ENCODE data around the gene RCAN3.

RCAN3 gene

DNA sequence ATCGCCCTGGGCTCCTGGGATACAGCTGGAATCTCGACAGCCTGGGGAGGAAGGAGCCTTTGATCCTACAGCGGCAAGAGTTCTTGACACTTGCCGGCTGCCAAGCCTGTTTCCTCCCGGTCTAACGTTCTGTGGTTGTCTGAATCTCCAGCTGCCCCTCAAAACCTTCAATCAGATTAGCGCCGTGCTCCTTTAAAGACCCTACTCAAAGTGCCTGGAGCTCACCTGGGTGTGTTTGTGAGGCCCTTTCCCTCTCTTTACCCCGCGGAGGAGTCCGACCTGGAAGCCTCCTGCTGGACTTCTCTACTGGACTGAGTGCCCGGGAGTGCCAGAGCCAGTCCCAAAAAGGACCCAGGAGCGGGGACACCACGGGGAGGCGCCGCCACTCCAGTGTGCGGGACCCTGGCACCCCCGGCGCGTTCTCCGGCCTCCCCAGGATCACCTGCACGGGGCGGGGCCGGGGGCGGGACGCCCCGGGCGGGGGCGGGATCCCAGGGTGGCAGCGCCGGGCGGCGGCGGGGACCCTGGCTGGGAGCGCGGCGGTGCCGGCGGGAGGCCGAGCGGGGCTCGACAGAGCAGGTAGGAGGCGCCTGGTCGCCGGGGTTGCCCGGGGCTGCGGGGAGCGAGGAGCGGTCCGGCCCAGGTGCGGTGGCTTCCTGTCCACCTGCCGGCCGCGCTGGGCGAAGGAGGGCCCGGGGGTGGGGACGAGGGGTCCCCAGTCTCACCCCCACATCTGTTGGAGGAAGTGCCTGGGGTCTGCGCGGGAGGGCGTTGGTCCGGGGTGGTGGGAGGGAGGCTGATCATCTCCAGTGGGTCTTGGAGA lies 53.2 kb downstream of the RCAN3 start, which contains the start of gene NCMAP:
Gene NCMAP, plus strand, starts transcription at position 497 of the 823 bp plus-strand sequence. CDS start 39,344 bp downstream, outside the sequence.
- H3K27ac Mint-ChIP-seq = no peak within 1 kb of the TSS
- H3K27me3 Mint-ChIP-seq (ENCODE audit: low read depth) = peaks cover 51% of the 10 kb centered on the region
- H3K4me1 Mint-ChIP-seq (ENCODE audit: low read depth) = peaks cover 4% of the 10 kb centered on the region
- no peaks in the 10 kb centered on the region for H3K36me3 Mint-ChIP-seq (ENCODE audit: low read depth)
- H3K4me3 Mint-ChIP-seq = peak within 1 kb of the TSS; percentile 55
- no peaks in the 10 kb centered on the region for H3K9me3 Mint-ChIP-seq
- DNase-seq (ENCODE audit: low spot score) = no peak

DNA sequence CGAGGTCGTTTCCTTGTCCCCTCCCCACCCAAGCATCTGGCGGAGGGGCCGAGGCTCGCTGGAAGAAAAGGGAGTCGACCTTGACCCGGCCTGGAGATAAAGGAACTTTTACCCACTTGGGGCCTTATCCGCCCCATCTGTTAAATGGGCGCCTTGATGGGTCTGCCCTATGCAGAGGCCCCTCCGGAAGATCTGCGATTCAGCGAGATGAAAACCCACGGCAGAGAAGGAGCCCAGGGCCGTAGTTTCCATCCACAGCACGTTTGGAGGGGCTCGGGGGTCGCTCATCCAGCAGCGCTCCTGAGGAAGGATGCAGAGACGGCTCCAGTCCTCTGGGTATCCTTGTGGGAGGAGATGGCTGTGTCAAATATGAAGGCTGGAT lies 53.8 kb downstream of the RCAN3 start:
- peaks cover 47% of the 10 kb centered on the region for H3K27me3 Mint-ChIP-seq (ENCODE audit: low read depth)
- H3K9me3 Mint-ChIP-seq = no peaks in the 10 kb centered on the region
- H3K36me3 Mint-ChIP-seq (ENCODE audit: low read depth) = no peaks in the 10 kb centered on the region
- H3K27ac Mint-ChIP-seq = no peak overlapping the region
- no peak overlapping the region for H3K4me3 Mint-ChIP-seq
- peaks cover 4% of the 10 kb centered on the region for H3K4me1 Mint-ChIP-seq (ENCODE audit: low read depth)
- DNase-seq (ENCODE audit: low spot score) = no peak

DNA sequence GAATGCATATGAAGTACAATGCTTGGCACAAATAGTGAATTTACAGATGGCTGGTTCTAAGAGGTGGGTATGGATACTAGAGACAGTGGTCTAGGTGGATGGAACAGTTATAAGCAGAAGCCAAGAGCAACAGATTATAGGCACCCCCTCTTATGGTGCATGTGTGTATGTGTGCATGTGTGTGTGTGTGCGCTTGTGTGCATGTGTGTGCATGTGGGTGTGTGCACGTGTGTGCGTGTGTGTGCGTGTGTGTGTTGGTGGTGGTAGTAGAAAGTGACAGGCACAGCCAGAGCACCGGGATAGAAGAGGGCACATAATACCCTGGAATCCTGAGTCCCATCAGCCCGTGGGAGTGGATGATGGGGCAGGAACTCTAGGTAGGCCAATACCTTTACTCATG lies 54.6 kb downstream of the RCAN3 start:
- Mint-ChIP-seq H3K4me1 (ENCODE audit: low read depth) (peaks cover 4% of the 10 kb centered on the region), H3K4me3 (no peak overlapping the region), H3K9me3 (no peaks in the 10 kb centered on the region), H3K27ac (no peak overlapping the region), H3K27me3 (ENCODE audit: low read depth) (peaks cover 50% of the 10 kb centered on the region), H3K36me3 (ENCODE audit: low read depth) (no peaks in the 10 kb centered on the region)
- no peak for DNase-seq (ENCODE audit: low spot score)

- no peak overlapping the region for H3K4me3 Mint-ChIP-seq
- no peak overlapping the region for H3K27ac Mint-ChIP-seq
- peaks cover 4% of the 10 kb centered on the region for H3K4me1 Mint-ChIP-seq (ENCODE audit: low read depth)
These were observed 55.1 kb downstream of the RCAN3 start for GRCh38 chr1:24557711-24558131.

GRCh38 chr1:24558455-24558854 lies 55.8 kb downstream of the RCAN3 start:
- no peaks in the 10 kb centered on the region for H3K36me3 Mint-ChIP-seq (ENCODE audit: low read depth)
- H3K27ac Mint-ChIP-seq = no peak overlapping the region
- H3K4me1 Mint-ChIP-seq (ENCODE audit: low read depth) = peaks cover 4% of the 10 kb centered on the region
- H3K9me3 Mint-ChIP-seq = no peaks in the 10 kb centered on the region
- no peak for DNase-seq (ENCODE audit: low spot score)
- H3K27me3 Mint-ChIP-seq (ENCODE audit: low read depth) = peaks cover 53% of the 10 kb centered on the region
- no peak overlapping the region for H3K4me3 Mint-ChIP-seq

More at GRCh38 chr1:24557711-24558131, 55.1 kb downstream of the RCAN3 start:
- DNase-seq (ENCODE audit: low spot score) = no peak
- Mint-ChIP-seq H3K36me3 (ENCODE audit: low read depth) (no peaks in the 10 kb centered on the region), H3K27me3 (ENCODE audit: low read depth) (peaks cover 51% of the 10 kb centered on the region), H3K9me3 (no peaks in the 10 kb centered on the region)

DNA sequence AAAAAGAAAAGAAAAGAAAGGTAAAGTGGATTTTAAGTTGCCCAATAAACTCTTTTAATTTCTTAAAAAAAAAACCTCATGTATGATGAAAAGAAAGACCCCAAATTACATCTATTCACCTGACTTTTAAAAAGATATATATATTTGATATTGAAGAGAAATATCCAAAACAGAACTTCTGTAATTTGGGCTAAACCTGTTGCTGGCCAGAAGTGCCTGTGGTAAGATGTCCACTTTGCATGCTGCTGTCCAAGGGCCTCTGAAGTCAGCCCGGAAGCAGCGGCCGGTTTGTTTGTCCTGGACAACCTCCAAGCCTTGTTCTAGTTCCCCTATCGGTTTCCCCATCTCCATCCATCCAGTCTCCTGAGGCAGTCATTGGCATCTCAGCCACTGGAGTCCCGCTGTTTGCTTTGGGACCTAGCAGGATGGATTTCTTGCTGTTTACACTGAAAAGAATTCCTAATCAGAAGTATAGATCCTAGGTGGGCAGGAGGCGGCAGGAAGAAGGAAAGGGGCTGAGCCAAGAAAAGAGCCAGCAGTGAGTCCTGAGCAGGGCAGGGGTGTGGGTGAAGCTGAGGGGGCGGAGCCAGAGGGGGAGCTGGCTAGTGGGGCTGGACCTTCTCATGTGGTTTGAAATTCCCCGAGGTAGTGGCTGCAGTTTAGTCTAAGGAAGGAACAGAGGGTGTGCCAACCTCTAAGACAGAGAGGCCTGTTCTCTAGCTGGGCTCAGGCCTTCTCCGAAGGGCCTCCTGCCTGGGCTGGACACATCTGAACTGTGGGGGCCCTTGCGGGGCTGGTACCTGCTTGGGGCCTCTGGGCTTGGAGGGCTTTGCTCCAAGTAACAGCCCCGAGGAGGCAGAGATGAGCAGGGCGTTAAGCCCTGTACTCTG lies 56.5 kb downstream of the RCAN3 start:
- no peaks in the 10 kb centered on the region for H3K36me3 Mint-ChIP-seq (ENCODE audit: low read depth)
- no peak overlapping the region for H3K4me3 Mint-ChIP-seq
- no peak overlapping the region for H3K27ac Mint-ChIP-seq
- H3K4me1 Mint-ChIP-seq (ENCODE audit: low read depth) = peaks cover 4% of the 10 kb centered on the region
- no peaks in the 10 kb centered on the region for H3K9me3 Mint-ChIP-seq
- DNase-seq (ENCODE audit: low spot score) = no peak
- H3K27me3 Mint-ChIP-seq (ENCODE audit: low read depth) = peaks cover 54% of the 10 kb centered on the region

DNA sequence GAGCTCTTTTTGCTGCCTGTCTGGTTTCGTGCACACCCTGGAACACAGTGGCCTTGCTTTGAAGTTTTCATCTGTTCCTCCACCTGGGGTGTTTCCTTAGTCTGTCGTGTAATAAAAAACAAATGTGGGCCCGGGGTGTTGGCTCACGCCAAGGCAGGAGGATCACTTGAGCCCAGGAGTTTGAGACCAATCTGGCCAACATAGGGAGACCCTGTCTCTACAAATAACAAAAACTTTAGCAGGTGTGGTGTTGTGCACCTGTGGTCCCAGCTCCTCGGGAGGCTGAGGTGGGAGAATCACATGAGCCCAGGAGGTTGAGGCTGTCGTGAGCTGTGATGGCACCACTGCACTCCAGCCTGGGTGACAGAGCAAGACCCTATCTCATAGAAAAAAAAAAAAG lies 57.7 kb downstream of the RCAN3 start:
- DNase-seq (ENCODE audit: low spot score) = no peak
- Mint-ChIP-seq H3K27me3 (ENCODE audit: low read depth) (peaks cover 45% of the 10 kb centered on the region), H3K4me1 (ENCODE audit: low read depth) (peaks cover 3% of the 10 kb centered on the region), H3K4me3 (no peak overlapping the region), H3K9me3 (no peaks in the 10 kb centered on the region), H3K27ac (no peak overlapping the region), H3K36me3 (ENCODE audit: low read depth) (no peaks in the 10 kb centered on the region)

GRCh38 chr1:24562625-24563024 lies 60.0 kb downstream of the RCAN3 start:
- Mint-ChIP-seq H3K9me3 (no peaks in the 10 kb centered on the region), H3K27ac (no peak overlapping the region), H3K4me1 (ENCODE audit: low read depth) (peaks cover 3% of the 10 kb centered on the region), H3K36me3 (ENCODE audit: low read depth) (no peaks in the 10 kb centered on the region), H3K27me3 (ENCODE audit: low read depth) (peaks cover 28% of the 10 kb centered on the region), H3K4me3 (no peak overlapping the region)
- DNase-seq (ENCODE audit: low spot score) = no peak

DNA sequence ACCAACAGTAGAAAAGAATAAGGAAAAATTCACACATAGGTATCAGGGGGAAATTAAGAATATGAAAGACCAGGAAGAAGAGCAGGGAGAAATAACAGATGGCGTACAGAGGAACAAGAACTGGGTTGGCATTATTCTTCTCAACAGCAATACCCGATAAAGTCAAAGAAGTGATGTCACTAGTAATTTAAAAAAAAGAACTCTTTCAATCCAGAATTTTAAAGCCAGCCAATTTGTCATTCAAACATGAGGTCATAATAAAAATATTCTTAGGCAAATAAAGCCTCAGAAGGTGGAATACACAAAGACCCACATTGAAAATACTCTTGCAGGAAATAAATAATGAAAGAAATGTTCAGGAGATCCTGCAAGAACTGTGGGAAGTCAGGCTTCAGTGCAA lies 62.1 kb downstream of the RCAN3 start:
- Mint-ChIP-seq H3K36me3 (ENCODE audit: low read depth) (no peaks in the 10 kb centered on the region), H3K4me3 (no peak overlapping the region), H3K4me1 (ENCODE audit: low read depth) (peaks cover 3% of the 10 kb centered on the region), H3K27me3 (ENCODE audit: low read depth) (peaks cover 21% of the 10 kb centered on the region), H3K9me3 (no peaks in the 10 kb centered on the region), H3K27ac (no peak overlapping the region)
- no peak for DNase-seq (ENCODE audit: low spot score)

DNA sequence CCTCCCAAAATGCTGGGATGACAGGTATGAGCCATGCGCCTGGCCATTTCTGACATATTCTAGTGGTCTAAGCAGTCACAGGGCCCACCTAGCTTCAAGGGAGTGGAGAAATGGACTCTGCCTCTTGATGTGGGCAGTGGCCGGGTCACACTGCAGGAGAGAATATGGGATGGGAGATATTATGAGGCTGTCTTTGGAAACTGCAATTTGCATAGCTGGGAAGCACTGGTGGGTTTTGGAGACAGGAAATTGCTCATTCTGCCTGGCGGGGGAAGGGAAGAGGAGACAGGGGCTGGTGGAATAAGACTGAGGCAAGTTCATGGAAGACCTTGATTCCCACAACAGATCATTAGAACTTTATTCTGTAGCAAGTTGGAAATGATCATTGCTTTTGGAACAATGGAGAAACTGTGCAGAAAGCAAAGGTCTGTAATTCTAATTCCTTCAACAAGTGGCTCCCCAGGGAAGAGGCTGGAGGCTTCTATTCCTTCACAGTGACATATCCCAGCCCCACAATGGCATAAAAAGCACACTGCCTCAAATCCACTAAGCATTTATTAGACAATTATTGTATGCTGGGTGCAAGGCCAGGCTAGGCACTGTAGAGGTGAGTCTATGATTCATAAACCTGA lies 63.7 kb downstream of the RCAN3 start:
- Mint-ChIP-seq H3K36me3 (ENCODE audit: low read depth) (no peaks in the 10 kb centered on the region), H3K27ac (no peak overlapping the region), H3K9me3 (no peaks in the 10 kb centered on the region), H3K27me3 (ENCODE audit: low read depth) (peaks cover 21% of the 10 kb centered on the region), H3K4me3 (no peak overlapping the region), H3K4me1 (ENCODE audit: low read depth) (peaks cover 3% of the 10 kb centered on the region)
- no peak for DNase-seq (ENCODE audit: low spot score)

GRCh38 chr1:24567792-24568388 lies 65.3 kb downstream of the RCAN3 start:
- H3K4me3 Mint-ChIP-seq = no peak overlapping the region
- no peaks in the 10 kb centered on the region for H3K9me3 Mint-ChIP-seq
- DNase-seq (ENCODE audit: low spot score) = no peak
- H3K4me1 Mint-ChIP-seq (ENCODE audit: low read depth) = peaks cover 3% of the 10 kb centered on the region
- H3K27me3 Mint-ChIP-seq (ENCODE audit: low read depth) = peaks cover 12% of the 10 kb centered on the region
- no peak overlapping the region for H3K27ac Mint-ChIP-seq
- no peaks in the 10 kb centered on the region for H3K36me3 Mint-ChIP-seq (ENCODE audit: low read depth)

- Mint-ChIP-seq H3K36me3 (ENCODE audit: low read depth) (no peaks in the 10 kb centered on the region), H3K4me3 (no peak overlapping the region), H3K4me1 (ENCODE audit: low read depth) (peaks cover 3% of the 10 kb centered on the region), H3K27me3 (ENCODE audit: low read depth) (peaks cover 9% of the 10 kb centered on the region), H3K27ac (no peak overlapping the region), H3K9me3 (no peaks in the 10 kb centered on the region)
- no peak for DNase-seq (ENCODE audit: low spot score)
These were observed 65.8 kb downstream of the RCAN3 start for GRCh38 chr1:24568475-24568874.

DNA sequence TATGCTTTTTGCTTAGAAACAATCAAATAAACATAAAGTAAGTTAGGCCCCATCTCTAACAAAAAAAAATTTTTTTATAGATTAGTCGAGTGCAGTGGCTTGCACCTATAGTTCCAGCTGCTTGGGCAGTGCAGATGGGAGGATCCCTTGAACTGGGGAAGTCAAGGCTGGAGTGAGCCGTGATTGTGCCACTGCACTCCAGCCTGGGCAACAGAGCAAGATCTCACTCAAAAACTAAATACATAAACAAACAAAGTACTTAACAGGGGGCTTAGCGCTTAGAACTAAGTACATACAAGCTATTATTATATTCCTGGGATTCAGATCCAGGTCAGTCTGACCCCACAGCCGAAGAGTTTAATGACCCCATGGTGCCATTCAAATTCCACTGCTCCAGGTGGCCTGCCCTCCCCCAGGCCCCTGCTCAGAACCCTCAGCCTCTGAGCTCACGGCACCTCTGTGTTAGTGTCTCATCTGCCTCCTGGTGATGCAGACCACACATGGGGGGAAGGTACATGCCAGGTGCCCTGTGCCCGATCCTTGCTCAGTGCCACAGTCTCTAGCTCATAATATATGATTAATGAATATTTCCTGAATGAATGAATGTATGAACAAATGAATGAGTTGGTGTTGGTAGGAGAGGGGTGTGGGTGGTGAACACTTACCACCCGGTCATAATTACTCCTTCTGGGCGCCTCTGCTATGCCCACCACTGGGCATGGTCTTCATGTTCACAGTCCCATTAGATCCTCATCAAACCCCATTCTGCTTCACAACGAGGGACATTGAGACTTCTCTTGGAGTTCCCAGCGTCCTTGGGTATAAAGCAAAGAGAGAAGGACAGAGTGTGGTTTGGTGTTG lies 67.9 kb downstream of the RCAN3 start:
- Mint-ChIP-seq H3K9me3 (no peaks in the 10 kb centered on the region), H3K27ac (no peak overlapping the region), H3K36me3 (ENCODE audit: low read depth) (no peaks in the 10 kb centered on the region), H3K27me3 (ENCODE audit: low read depth) (no peaks in the 10 kb centered on the region), H3K4me3 (no peak overlapping the region), H3K4me1 (ENCODE audit: low read depth) (peaks cover 3% of the 10 kb centered on the region)
- no peak for DNase-seq (ENCODE audit: low spot score)
